ENCODE results near the gene VSIG2. TPM values are rescaled to one million over a fixed set of nuclear protein-coding genes. Genes with fewer than 3 reads are reported as not detected.
"Not testable (repeated sequence)": the region's sequence is repeated elsewhere in the genome, so short reads cannot be mapped to it uniquely, and the experiment has no call there.

Gene VSIG2
- 10 to 100 TPM in 1 of 4 donors, 1 to 10 TPM in 3; 5.3 to 10.7 (median 8.7) TPM for polyA plus RNA-seq (ENCODE audit: insufficient read length in 4 of 4)

GRCh38 chr11:124751741-124752470 is at the start of gene VSIG2:
TSS of gene VSIG2 (minus strand) at chr11:124752255. CDS start at chr11:124752137, 118 bp downstream.
- DNase-seq (ENCODE audit: low read depth in 4 of 4, low spot score in 2 of 4): no peak

- no peak for DNase-seq (ENCODE audit: low read depth in 4 of 4, low spot score in 2 of 4)
These were observed 49.0 kb upstream of the VSIG2 start for GRCh38 chr11:124801014-124801413.

GRCh38 chr11:124800226-124800929 is 48.3 kb upstream of the VSIG2 start, which contains the start of gene MSANTD2:
TSS of gene MSANTD2 (minus strand) at chr11:124800406. CDS start at chr11:124800380, 26 bp downstream.
- peak; percentile 80 to 87 (median 84) for DNase-seq (ENCODE audit: low read depth in 4 of 4, low spot score in 2 of 4)

GRCh38 chr11:124799348-124800225 is 47.5 kb upstream of the VSIG2 start:
- DNase-seq (ENCODE audit: low read depth in 4 of 4, low spot score in 2 of 4): peak in 3 of 4 donors; percentile 15 to 35 (median 20)

GRCh38 chr11:124798991-124799347 is 46.9 kb upstream of the VSIG2 start:
- peak in 3 of 4 donors; percentile 15 to 42 (median 25) for DNase-seq (ENCODE audit: low read depth in 4 of 4, low spot score in 2 of 4)

- DNase-seq (ENCODE audit: low read depth in 4 of 4, low spot score in 2 of 4): no peak
These were observed 44.3 kb upstream of the VSIG2 start for GRCh38 chr11:124796312-124796711.

GRCh38 chr11:124793466-124794278 is 41.6 kb upstream of the VSIG2 start:
- DNase-seq (ENCODE audit: low read depth in 4 of 4, low spot score in 2 of 4): peak in 1 of 4 donors; percentile 33

GRCh38 chr11:124791626-124792341 is 39.7 kb upstream of the VSIG2 start:
- DNase-seq (ENCODE audit: low read depth in 4 of 4, low spot score in 2 of 4): no peak

- no peak for DNase-seq (ENCODE audit: low read depth in 4 of 4, low spot score in 2 of 4)
These were observed 36.5 kb upstream of the VSIG2 start for GRCh38 chr11:124788521-124788920.

- no peak for DNase-seq (ENCODE audit: low read depth in 4 of 4, low spot score in 2 of 4)
These were observed 32.0 kb upstream of the VSIG2 start for GRCh38 chr11:124784051-124784450.

GRCh38 chr11:124783002-124783401 is 30.9 kb upstream of the VSIG2 start:
- no peak for DNase-seq (ENCODE audit: low read depth in 4 of 4, low spot score in 2 of 4)

- no peak for DNase-seq (ENCODE audit: low read depth in 4 of 4, low spot score in 2 of 4)
These were observed 27.5 kb upstream of the VSIG2 start for GRCh38 chr11:124779568-124779967.

GRCh38 chr11:124778281-124778680 is 26.2 kb upstream of the VSIG2 start:
- DNase-seq (ENCODE audit: low read depth in 4 of 4, low spot score in 2 of 4): no peak

- DNase-seq (ENCODE audit: low read depth in 4 of 4, low spot score in 2 of 4): no peak
These were observed 25.0 kb upstream of the VSIG2 start for GRCh38 chr11:124776865-124777645.

- DNase-seq (ENCODE audit: low read depth in 4 of 4, low spot score in 2 of 4): not testable (repeated sequence)
These were observed 18.9 kb upstream of the VSIG2 start for GRCh38 chr11:124770959-124771358.

- DNase-seq (ENCODE audit: low read depth in 4 of 4, low spot score in 2 of 4): no peak
These were observed 18.0 kb upstream of the VSIG2 start for GRCh38 chr11:124769806-124770774.

GRCh38 chr11:124768914-124769313 is 16.9 kb upstream of the VSIG2 start:
- DNase-seq (ENCODE audit: low read depth in 4 of 4, low spot score in 2 of 4): no peak
